ENCODE results near the gene ZNF844. TPM values are rescaled to one million over a fixed set of nuclear protein-coding genes. Genes with fewer than 3 reads are reported as not detected.
"Not testable (repeated sequence)": the region's sequence is repeated elsewhere in the genome, so short reads cannot be mapped to it uniquely, and the experiment has no call there.

Gene ZNF844
- total and polyA plus RNA-seq, 10 of the 15 experiments (the other 5 are each of a cell fraction or from before 2014, with no cell fraction given), result 0.16 to 1.1 (median 0.70) TPM

- RAD21 ChIA-PET (ENCODE audit: unreplicated experiment), result no interaction called here
- DNase-seq (ENCODE audit: low read depth, low spot score) (no peak), FAIRE-seq (no peak), ATAC-seq (no peak)
- TF ChIP-seq CBX5 (IDR thresholded peaks at IDR 0.05; ENCODE audit: low read depth) (0 out of 2 replicates have a peak, but pooled peaks have one; percentile 32), KLF5 (IDR thresholded peaks at IDR 0.05; ENCODE audit: partially characterized antibody) (peak; percentile 47), ZSCAN29 (IDR thresholded peaks at IDR 0.05) (no peak)
- POLR2A ChIA-PET, result no interaction called here
- Histone ChIP-seq H4K20me1 (ENCODE audit: control insufficient read depth, insufficient read depth) (no peaks in the 10 kb centered on the region), H2AFZ (ENCODE audit: control insufficient read depth, low read depth, low read length) (no peak overlapping the region), H3K27ac (ENCODE audit: control insufficient read depth, insufficient read depth) (no peak overlapping the region), H3K36me3 (ENCODE audit: control insufficient read depth in 2 of 2, insufficient read depth in 2 of 2, low read length in 1 of 2) (peaks cover 0 to 6% of the 10 kb centered on the region in 2 experiments; a peak in 2 of 4 replicates), H3K27me3 (replicated peaks in 1 of 2; ENCODE audit: control insufficient read depth in 2 of 2, insufficient read depth in 2 of 2, low read length in 1 of 2) (no peaks in the 10 kb centered on the region), H3K9ac (ENCODE audit: control insufficient read depth, insufficient read depth, low read length) (no peak overlapping the region), H3K79me2 (ENCODE audit: control insufficient read depth, insufficient read depth, low read length) (no peaks in the 10 kb centered on the region), H3K9me3 (replicated peaks; ENCODE audit: control insufficient read depth, insufficient read depth, low read length) (peaks cover 43% of the 10 kb centered on the region), H3K4me1 (ENCODE audit: control insufficient read depth, insufficient read depth, low read length) (no peaks in the 10 kb centered on the region), H3K4me3 (no peak overlapping the region), H3K4me2 (ENCODE audit: control insufficient read depth, insufficient read depth) (no peak overlapping the region)
- 91% methylated on average over 3 of the region's 3 CpGs for WGBS (ENCODE audit: insufficient coverage, insufficient replicate concordance, low lambda C conversion rate, missing lambda C conversion rate)
- SMC1A ChIA-PET (ENCODE audit: uncharacterized antibody, unreplicated experiment), result no interaction called here
- in situ Hi-C loops (cut with MboI), result no loop called here
- CTCF ChIA-PET, result no interaction called here
- intact Hi-C loops (cut with micrococcal nuclease; ENCODE audit: unreplicated experiment), result no loop called here
- no TSS peak for BruUV-seq (replicated peaks)
These were observed 11.1 kb downstream of the ZNF844 start for GRCh38 chr19:12075538-12076139.

DNA sequence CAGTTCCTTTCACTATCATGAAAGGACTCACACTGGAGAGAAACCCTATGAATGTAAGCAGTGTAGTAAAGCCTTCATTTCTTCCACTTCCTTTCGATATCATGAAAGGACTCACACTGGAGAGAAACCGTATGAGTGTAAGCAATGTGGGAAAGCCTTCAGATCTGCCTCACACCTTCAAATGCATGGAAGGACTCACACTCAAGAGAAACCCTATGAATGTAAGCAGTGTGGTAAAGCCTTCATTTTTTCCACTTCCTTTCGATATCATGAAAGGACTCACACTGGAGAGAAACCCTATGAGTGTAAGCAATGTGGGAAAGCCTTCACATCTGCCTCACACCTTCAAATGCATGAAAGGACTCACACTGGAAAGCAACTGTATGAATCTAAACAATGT lies 11.8 kb downstream of the ZNF844 start:
- H3K9ac ChIP-seq (ENCODE audit: control insufficient read depth, insufficient read depth, low read length); CTCF ChIA-PET; BruUV-seq (replicated peaks); POLR2A ChIA-PET; SMC1A ChIA-PET (ENCODE audit: uncharacterized antibody, unreplicated experiment); H2AFZ ChIP-seq (ENCODE audit: control insufficient read depth, low read depth, low read length); H3K4me1 ChIP-seq (ENCODE audit: control insufficient read depth, insufficient read depth, low read length); H3K4me3 ChIP-seq; H3K4me2 ChIP-seq (ENCODE audit: control insufficient read depth, insufficient read depth); H3K79me2 ChIP-seq (ENCODE audit: control insufficient read depth, insufficient read depth, low read length); intact Hi-C loops (cut with micrococcal nuclease; ENCODE audit: unreplicated experiment); H4K20me1 ChIP-seq (ENCODE audit: control insufficient read depth, insufficient read depth); DNase-seq (ENCODE audit: low read depth, low spot score); H3K36me3 ChIP-seq (ENCODE audit: control insufficient read depth in 2 of 2, insufficient read depth in 2 of 2, low read length in 1 of 2); RAD21 ChIA-PET (ENCODE audit: unreplicated experiment); in situ Hi-C loops (cut with MboI); ATAC-seq; H3K27ac ChIP-seq (ENCODE audit: control insufficient read depth, insufficient read depth); FAIRE-seq; H3K27me3 ChIP-seq (replicated peaks in 1 of 2; ENCODE audit: control insufficient read depth in 2 of 2, insufficient read depth in 2 of 2, low read length in 1 of 2): not testable (repeated sequence)
- peaks cover 45% of the 10 kb centered on the region for H3K9me3 ChIP-seq (replicated peaks; ENCODE audit: control insufficient read depth, insufficient read depth, low read length)
- peak; percentile 84; the same call in 1 of the 2 replicates for TF ChIP-seq CBX5 (IDR thresholded peaks at IDR 0.05; ENCODE audit: low read depth)
- peak; percentile 66 for TF ChIP-seq KLF5 (IDR thresholded peaks at IDR 0.05; ENCODE audit: partially characterized antibody)
- 76% methylated on average over 3 of the region's 3 CpGs for WGBS (ENCODE audit: insufficient coverage, insufficient replicate concordance, low lambda C conversion rate, missing lambda C conversion rate)
